ENCODE results near the gene APEX1.

DNA sequence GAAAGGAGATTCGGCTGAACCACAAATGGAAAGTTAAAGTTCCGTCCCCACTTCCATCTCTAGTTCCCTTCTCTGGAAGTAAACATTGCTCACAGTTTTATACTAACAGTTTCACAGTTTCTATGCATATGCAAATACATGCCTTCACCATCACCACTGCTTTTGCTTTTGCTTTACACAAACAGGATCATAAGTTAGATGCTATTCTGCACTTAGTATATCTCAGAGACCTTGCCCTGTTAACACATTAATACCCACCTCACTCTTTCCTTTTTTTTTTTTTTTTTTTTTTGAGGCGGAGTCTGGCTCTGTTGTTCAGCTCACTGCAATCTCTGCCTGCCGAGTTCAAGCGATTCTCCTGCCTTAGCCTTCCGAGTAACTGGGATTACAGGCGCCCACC is 42.6 kb upstream of the APEX1 start:
- TF ChIP-seq, protein P1, sequence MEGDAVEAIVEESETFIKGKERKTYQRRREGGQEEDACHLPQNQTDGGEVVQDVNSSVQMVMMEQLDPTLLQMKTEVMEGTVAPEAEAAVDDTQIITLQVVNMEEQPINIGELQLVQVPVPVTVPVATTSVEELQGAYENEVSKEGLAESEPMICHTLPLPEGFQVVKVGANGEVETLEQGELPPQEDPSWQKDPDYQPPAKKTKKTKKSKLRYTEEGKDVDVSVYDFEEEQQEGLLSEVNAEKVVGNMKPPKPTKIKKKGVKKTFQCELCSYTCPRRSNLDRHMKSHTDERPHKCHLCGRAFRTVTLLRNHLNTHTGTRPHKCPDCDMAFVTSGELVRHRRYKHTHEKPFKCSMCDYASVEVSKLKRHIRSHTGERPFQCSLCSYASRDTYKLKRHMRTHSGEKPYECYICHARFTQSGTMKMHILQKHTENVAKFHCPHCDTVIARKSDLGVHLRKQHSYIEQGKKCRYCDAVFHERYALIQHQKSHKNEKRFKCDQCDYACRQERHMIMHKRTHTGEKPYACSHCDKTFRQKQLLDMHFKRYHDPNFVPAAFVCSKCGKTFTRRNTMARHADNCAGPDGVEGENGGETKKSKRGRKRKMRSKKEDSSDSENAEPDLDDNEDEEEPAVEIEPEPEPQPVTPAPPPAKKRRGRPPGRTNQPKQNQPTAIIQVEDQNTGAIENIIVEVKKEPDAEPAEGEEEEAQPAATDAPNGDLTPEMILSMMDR (IDR thresholded peaks at IDR 0.05) = no peak
- no peak for TF ChIP-seq POLR2A (IDR thresholded peaks at IDR 0.05)

Measured in right lobe of liver (tissue), 4 donors.